Subcutaneous abdominal adipose tissue (tissue), 5 donors: Measurements from ENCODE around the gene DNAI4.

Experiments
- H3K27ac ChIP-seq: one replicate; pipeline ENCODE4 v1.7.0; 2013; ENCODE audit warnings: low read depth, mild to moderate bottlenecking, inconsistent platforms, low read length, moderate library complexity
- H3K27me3 ChIP-seq, 5 donors: one replicate each; pipeline ENCODE4 v1.7.0; 2013; ENCODE audit warnings: low read length in 5 of 5, inconsistent platforms in 1 of 5; ENCODE audit not compliant: control insufficient read depth in 5 of 5, insufficient read depth in 4 of 5
- H3K36me3 ChIP-seq, 5 donors: one replicate each; pipeline ENCODE4 v1.7.0; 2013; ENCODE audit warnings: low read length in 5 of 5; ENCODE audit not compliant: control insufficient read depth in 5 of 5, insufficient read depth in 5 of 5
- H3K4me1 ChIP-seq, 5 donors: one replicate each; pipeline ENCODE4 v1.7.0; 2013; ENCODE audit warnings: low read length in 5 of 5, mild to moderate bottlenecking in 3 of 5, moderate library complexity in 1 of 5; ENCODE audit not compliant: control insufficient read depth in 5 of 5, insufficient read depth in 5 of 5
- H3K4me3 ChIP-seq, 5 donors: one replicate each; pipeline ENCODE4 v1.7.0; 2013; ENCODE audit warnings: low read length in 5 of 5, low read depth in 1 of 5
- H3K9ac ChIP-seq, 5 donors: one replicate each; pipeline ENCODE4 v1.7.0; 2013; ENCODE audit warnings: low read length in 5 of 5, mild to moderate bottlenecking in 4 of 5, moderate library complexity in 3 of 5
- H3K9me3 ChIP-seq, 5 donors: one replicate each; pipeline ENCODE4 v1.7.0; 2013; ENCODE audit warnings: low read length in 5 of 5; ENCODE audit not compliant: control insufficient read depth in 5 of 5
- donor health status: healthy.
- donor health status: healthy.
- donor health status: healthy.
- donor health status: healthy.
- donor health status: healthy.

DNAI4 gene

GRCh38 chr1:66852870-66853269, 71.8 kb downstream of the DNAI4 start:
- H3K36me3 ChIP-seq = no peaks in the 10 kb centered on the region
- no peaks in the 10 kb centered on the region for H3K4me1 ChIP-seq
- H3K9ac ChIP-seq = no peak overlapping the region
- no peak overlapping the region for H3K27ac ChIP-seq
- H3K27me3 ChIP-seq = no peaks in the 10 kb centered on the region
- no peaks in the 10 kb centered on the region for H3K9me3 ChIP-seq
- H3K4me3 ChIP-seq = no peak overlapping the region

GRCh38 chr1:66850989-66851388, 73.7 kb downstream of the DNAI4 start:
- Histone ChIP-seq H3K36me3 (no peaks in the 10 kb centered on the region), H3K9me3 (no peaks in the 10 kb centered on the region), H3K27me3 (no peaks in the 10 kb centered on the region), H3K27ac (no peak overlapping the region), H3K4me1 (no peaks in the 10 kb centered on the region), H3K9ac (no peak overlapping the region), H3K4me3 (no peak overlapping the region)

DNA sequence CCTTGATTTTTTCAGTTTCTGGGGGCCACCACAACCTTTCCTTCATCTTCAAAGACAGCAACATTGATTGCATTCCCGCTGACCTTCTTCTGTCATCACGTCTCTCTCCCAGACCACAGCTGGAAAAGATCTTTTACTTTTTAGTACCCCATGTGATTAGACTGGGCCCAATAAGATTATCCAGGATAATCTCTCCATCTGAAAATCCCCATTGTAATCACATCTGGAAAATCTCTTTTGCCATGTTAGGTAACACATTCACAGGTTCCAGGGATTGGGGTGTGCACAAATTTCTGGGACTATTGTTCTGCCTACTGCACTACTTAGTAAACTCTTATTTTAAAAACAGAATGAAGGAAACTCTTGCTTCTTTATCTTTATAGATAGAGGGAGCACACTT, 76.5 kb downstream of the DNAI4 start:
- no peak overlapping the region for H3K4me3 ChIP-seq
- no peaks in the 10 kb centered on the region for H3K36me3 ChIP-seq
- no peaks in the 10 kb centered on the region for H3K9me3 ChIP-seq
- H3K4me1 ChIP-seq = no peaks in the 10 kb centered on the region
- no peak overlapping the region for H3K27ac ChIP-seq
- H3K9ac ChIP-seq = no peak overlapping the region
- H3K27me3 ChIP-seq = no peaks in the 10 kb centered on the region

DNA sequence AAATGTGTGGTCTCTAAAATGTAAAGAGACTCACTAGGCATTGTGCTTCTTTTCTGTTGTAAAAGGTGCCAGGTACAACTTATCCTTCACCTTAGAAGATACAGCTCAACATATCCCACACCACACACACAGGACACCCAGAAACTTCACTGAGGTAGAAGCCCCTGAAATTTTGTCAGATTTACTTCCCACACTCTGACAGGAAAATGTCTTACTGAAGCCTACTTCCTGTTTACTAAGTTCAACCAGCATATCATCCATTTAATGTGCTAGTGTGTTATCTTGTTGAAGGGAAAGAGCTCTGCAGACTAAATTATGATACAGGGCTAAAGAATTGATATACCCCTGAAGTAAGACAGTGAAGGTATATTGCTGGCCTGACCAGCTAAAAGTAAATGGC, 83.7 kb downstream of the DNAI4 start:
- Histone ChIP-seq H3K36me3 (no peaks in the 10 kb centered on the region), H3K4me1 (no peaks in the 10 kb centered on the region), H3K27ac (no peak overlapping the region), H3K9me3 (no peaks in the 10 kb centered on the region), H3K27me3 (no peaks in the 10 kb centered on the region), H3K4me3 (no peak overlapping the region), H3K9ac (no peak overlapping the region)

DNA sequence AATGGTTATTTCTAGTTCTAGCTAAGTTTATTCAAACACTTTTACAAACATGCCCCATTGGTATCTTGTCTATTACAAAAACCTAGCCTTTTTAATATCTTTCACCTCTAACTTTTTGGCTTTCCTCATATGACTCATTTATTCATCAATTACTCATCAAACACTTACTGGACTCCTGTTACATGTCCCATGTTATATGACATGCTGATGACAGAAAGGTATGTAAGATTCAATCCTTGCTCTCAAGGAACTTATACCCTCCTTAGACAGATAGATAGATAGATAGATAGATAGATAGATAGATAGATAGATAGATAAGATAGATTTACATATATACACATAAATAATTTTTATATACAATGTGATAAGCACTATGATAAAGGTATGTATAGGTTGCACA, 89.7 kb downstream of the DNAI4 start:
- H3K9me3 ChIP-seq = no peaks in the 10 kb centered on the region
- H3K4me3 ChIP-seq = no peak overlapping the region
- no peak overlapping the region for H3K27ac ChIP-seq
- no peaks in the 10 kb centered on the region for H3K4me1 ChIP-seq
- H3K9ac ChIP-seq = no peak overlapping the region
- no peaks in the 10 kb centered on the region for H3K36me3 ChIP-seq
- H3K27me3 ChIP-seq = no peaks in the 10 kb centered on the region

GRCh38 chr1:66833112-66833511, 91.5 kb downstream of the DNAI4 start:
- H3K9me3 ChIP-seq = no peaks in the 10 kb centered on the region
- H3K9ac ChIP-seq = no peak overlapping the region
- no peak overlapping the region for H3K27ac ChIP-seq
- no peaks in the 10 kb centered on the region for H3K27me3 ChIP-seq
- no peaks in the 10 kb centered on the region for H3K36me3 ChIP-seq
- no peaks in the 10 kb centered on the region for H3K4me1 ChIP-seq
- no peak overlapping the region for H3K4me3 ChIP-seq

DNA sequence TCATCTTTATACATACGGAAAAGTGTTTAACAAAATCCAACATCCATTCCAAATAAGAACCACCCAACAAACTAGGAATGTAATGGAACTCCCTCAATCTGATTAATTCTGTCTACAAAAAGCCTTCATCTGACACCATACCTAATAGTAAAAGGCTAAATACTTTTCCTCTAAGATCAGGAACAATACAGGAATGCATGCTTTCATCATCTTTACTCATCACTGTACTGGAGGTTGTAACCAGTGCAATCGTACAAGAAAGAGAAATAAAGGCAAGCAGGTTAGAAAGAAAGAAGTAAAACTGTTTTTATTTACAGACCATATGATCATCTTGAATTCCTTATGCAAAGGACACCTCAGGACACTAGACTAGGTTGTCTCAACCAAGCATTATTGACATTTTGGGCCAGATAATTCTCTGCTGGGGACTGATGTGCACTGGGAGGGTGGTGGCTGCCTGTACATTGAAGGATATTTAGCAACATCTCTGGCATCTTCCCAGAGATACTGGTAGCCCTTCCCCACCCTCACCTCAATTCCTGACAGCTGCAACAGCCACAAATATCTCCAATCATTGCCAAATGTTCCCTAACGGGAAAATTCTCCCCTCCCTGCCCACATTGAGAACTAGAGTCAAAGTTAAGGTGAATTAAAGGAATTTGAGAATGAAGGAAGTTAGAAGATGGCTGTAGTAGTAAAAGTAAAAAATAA, 93.0 kb downstream of the DNAI4 start:
- Histone ChIP-seq H3K4me3 (no peak overlapping the region), H3K27me3 (no peaks in the 10 kb centered on the region), H3K9ac (no peak overlapping the region), H3K36me3 (no peaks in the 10 kb centered on the region), H3K4me1 (no peaks in the 10 kb centered on the region), H3K27ac (no peak overlapping the region), H3K9me3 (no peaks in the 10 kb centered on the region)

DNA sequence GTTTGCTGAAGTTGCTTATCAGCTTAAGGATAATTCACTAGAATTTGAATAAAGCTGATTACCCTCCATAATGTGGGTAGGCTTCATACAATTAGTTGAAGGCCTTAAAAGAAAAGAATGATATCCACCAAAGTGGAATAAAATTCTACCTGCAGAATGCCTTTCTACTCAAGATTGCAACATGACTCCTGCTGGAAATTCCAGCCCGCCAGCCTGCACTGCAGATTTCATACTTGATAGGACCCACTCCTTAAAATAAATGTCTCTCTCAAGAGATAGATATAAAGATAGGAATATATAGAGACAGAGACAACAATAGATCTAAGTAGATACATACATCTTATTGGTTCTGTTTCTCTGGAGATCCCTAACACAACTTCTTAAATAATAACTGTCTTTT, 99.9 kb downstream of the DNAI4 start:
- no peaks in the 10 kb centered on the region for H3K36me3 ChIP-seq
- H3K9me3 ChIP-seq = no peaks in the 10 kb centered on the region
- no peaks in the 10 kb centered on the region for H3K4me1 ChIP-seq
- H3K27ac ChIP-seq = no peak overlapping the region
- no peak overlapping the region for H3K4me3 ChIP-seq
- H3K27me3 ChIP-seq = no peaks in the 10 kb centered on the region
- no peak overlapping the region for H3K9ac ChIP-seq

DNA sequence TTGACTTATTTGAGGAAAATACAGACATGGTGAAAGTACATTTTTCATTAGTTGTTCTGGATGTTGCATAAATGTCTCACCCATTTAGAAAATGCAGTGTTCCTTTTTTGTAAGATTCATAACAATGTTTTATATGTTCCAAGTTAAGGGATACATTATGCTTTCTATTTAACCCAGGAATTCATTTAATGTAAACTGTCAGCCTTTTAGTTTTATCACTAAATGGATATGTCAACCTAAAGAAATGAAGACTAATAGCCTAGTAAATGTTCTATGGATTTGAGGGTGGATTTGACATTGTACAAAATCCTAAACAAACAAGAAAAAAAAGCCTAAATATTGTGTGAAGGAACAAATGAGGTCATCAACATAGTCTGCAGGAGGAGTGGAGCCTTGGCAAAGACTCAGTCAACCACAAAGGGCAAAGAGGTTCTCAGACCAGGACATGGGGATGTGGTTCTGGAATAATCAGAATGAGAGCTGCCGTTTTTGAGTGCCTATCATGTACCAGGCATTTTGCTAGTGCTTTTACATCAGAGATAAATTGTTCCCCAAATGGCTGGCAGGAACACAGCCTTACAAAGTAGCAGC, 114.8 kb downstream of the DNAI4 start:
- Histone ChIP-seq H3K36me3 (no peaks in the 10 kb centered on the region), H3K4me1 (no peaks in the 10 kb centered on the region), H3K9me3 (no peaks in the 10 kb centered on the region), H3K4me3 (no peak overlapping the region), H3K27ac (no peak overlapping the region), H3K27me3 (no peaks in the 10 kb centered on the region), H3K9ac (no peak overlapping the region)

GRCh38 chr1:66809245-66809644, 115.4 kb downstream of the DNAI4 start:
- Histone ChIP-seq H3K9me3 (no peaks in the 10 kb centered on the region), H3K4me1 (no peaks in the 10 kb centered on the region), H3K9ac (no peak overlapping the region), H3K4me3 (no peak overlapping the region), H3K27ac (no peak overlapping the region), H3K36me3 (no peaks in the 10 kb centered on the region), H3K27me3 (no peaks in the 10 kb centered on the region)
